Activated naive CD4-positive, alpha-beta T cell treated with anti-CD3 and anti-CD28 coated beads, Interleukin-2, amount 50 U/mL, for 16 hours (primary cell): ENCODE results near the gene SCN2A.
"Not testable (repeated sequence)": the region's sequence is repeated elsewhere in the genome, so short reads cannot be mapped to it uniquely, and the experiment has no call there.

Experiments used
- DNase-seq: peaks from one replicate; pipeline ENCODE4 v3.0.0-alpha.2; 2020

Gene SCN2A

GRCh38 chr2:165348441-165348840, 109.2 kb downstream of the SCN2A start:
- no peak for DNase-seq

GRCh38 chr2:165349181-165349580, 110.0 kb downstream of the SCN2A start:
- no peak for DNase-seq

GRCh38 chr2:165357758-165358157, 118.5 kb downstream of the SCN2A start:
- DNase-seq, result no peak

- DNase-seq, result no peak
These were observed 122.3 kb downstream of the SCN2A start for GRCh38 chr2:165361514-165361913.

GRCh38 chr2:165369131-165369897, 130.1 kb downstream of the SCN2A start:
- no peak for DNase-seq

- DNase-seq, result no peak
These were observed 130.7 kb downstream of the SCN2A start for GRCh38 chr2:165369898-165370296.

GRCh38 chr2:165371356-165371755, 132.1 kb downstream of the SCN2A start:
- no peak for DNase-seq

- no peak for DNase-seq
These were observed 134.2 kb downstream of the SCN2A start for GRCh38 chr2:165373278-165374010.

- DNase-seq, result no peak
These were observed 137.4 kb downstream of the SCN2A start for GRCh38 chr2:165376571-165376975.

GRCh38 chr2:165382362-165382761, 143.1 kb downstream of the SCN2A start:
- no peak for DNase-seq

GRCh38 chr2:165390875-165391274, 151.7 kb downstream of the SCN2A start:
- DNase-seq, result no peak

GRCh38 chr2:165391791-165392190, 152.6 kb downstream of the SCN2A start:
- no peak for DNase-seq

GRCh38 chr2:165398603-165399002, 159.4 kb downstream of the SCN2A start:
- not testable (repeated sequence) for DNase-seq

- DNase-seq, result no peak
These were observed 162.2 kb downstream of the SCN2A start for GRCh38 chr2:165401285-165401852.

- DNase-seq, result no peak
These were observed 162.9 kb downstream of the SCN2A start for GRCh38 chr2:165402162-165402561.

- DNase-seq, result no peak
These were observed 167.0 kb downstream of the SCN2A start for GRCh38 chr2:165406173-165406572.

GRCh38 chr2:165407466-165407865, 168.3 kb downstream of the SCN2A start:
- no peak for DNase-seq

- no peak for DNase-seq
These were observed 169.0 kb downstream of the SCN2A start for GRCh38 chr2:165408186-165408585.

GRCh38 chr2:165410276-165410675, 171.1 kb downstream of the SCN2A start:
- no peak for DNase-seq

GRCh38 chr2:165414187-165414586, 175.0 kb downstream of the SCN2A start:
- DNase-seq, result no peak

GRCh38 chr2:165417009-165417408, 177.8 kb downstream of the SCN2A start:
- DNase-seq, result no peak

- DNase-seq, result no peak
These were observed 181.0 kb downstream of the SCN2A start for GRCh38 chr2:165420231-165420630.

- no peak for DNase-seq
These were observed 183.9 kb downstream of the SCN2A start for GRCh38 chr2:165423081-165423480.

- DNase-seq, result no peak
These were observed 186.3 kb downstream of the SCN2A start for GRCh38 chr2:165425556-165425955.
